Measurements from ENCODE around the gene SLC39A12. TPM values are rescaled to one million over a fixed set of nuclear protein-coding genes. Genes with fewer than 3 reads are reported as not detected.

Gene SLC39A12
- total RNA-seq, 2 experiments from 2014 or later, result not detected

DNA sequence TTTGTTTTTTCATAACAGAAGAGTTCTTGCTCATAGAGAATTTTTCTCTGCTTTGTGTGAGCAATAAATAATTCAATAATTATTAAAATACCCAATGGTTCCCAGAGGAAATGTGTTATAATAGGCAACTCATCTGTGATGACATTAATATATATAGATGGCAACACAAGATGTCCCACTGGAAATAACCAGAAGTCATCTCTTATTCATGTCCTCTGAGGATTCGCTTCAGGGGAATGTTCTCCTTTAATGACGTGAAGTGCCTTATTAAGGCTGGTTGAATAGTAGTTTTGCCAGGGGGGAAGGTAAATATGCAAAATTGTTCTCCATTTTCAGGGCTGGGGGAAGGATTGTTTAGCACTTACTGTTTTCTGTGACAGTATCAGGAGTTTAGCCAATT is 3.1 kb downstream of the SLC39A12 start:
- ATAC-seq (ENCODE audit: poor library complexity) (no peak), DNase-seq (no peak)
- CTCF ChIA-PET, result no interaction called here
- Mint-ChIP-seq H3K36me3 (ENCODE audit: low read depth) (no peaks in the 10 kb centered on the region), H3K27me3 (peaks cover 11% of the 10 kb centered on the region), H3K9me3 (peaks cover 3% of the 10 kb centered on the region), H3K27ac (no peak overlapping the region), H3K4me3 (no peak overlapping the region), H3K4me1 (ENCODE audit: low read depth) (no peaks in the 10 kb centered on the region)
- Histone ChIP-seq H3K27me3 (ENCODE audit: control insufficient read depth in 1 of 2, insufficient read depth in 2 of 2, low read length in 2 of 2) (no peaks in the 10 kb centered on the region), H3K4me1 (ENCODE audit: insufficient read depth, low read length) (no peaks in the 10 kb centered on the region), H3K27ac (ENCODE audit: low read depth in 1 of 2, low read length in 2 of 2) (no peak overlapping the region), H3K4me3 (ENCODE audit: low read length) (no peak overlapping the region), H3K36me3 (ENCODE audit: insufficient read depth, low read length) (no peaks in the 10 kb centered on the region), H3K9me3 (ENCODE audit: control insufficient read depth in 1 of 2, insufficient read depth in 1 of 2, low read length in 2 of 2) (peaks cover 0 to 12% of the 10 kb centered on the region in 2 experiments)
- intact Hi-C loops (cut with DNase I, micrococcal nuclease), result no loop called here
- TF ChIP-seq CTCF (IDR thresholded peaks at IDR 0.05), result no peak
- POLR2A ChIA-PET, result no interaction called here

DNA sequence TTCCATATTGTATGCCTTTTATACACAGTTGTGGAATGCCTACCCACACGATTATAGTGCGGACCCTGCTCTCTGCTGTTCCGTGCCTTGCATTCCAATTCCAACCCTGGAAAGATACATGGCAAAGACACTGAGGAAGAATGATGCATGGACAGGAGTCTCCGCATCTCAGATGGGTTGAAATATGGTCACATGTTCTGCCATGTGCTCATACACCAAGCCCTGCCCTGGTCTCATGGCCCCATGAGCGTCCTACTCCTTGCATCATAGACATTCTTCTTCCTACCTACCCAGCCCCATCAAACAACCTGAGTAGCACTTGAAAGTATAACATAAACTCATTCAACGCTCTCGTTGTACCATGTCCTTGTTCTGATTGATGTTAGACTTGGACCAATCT is 6.3 kb downstream of the SLC39A12 start:
- Mint-ChIP-seq H3K27me3 (peaks cover 21% of the 10 kb centered on the region), H3K4me3 (no peak overlapping the region), H3K27ac (no peak overlapping the region), H3K4me1 (ENCODE audit: low read depth) (no peaks in the 10 kb centered on the region), H3K9me3 (peaks cover 9% of the 10 kb centered on the region), H3K36me3 (ENCODE audit: low read depth) (no peaks in the 10 kb centered on the region)
- H3K27me3 ChIP-seq (ENCODE audit: control insufficient read depth in 1 of 2, insufficient read depth in 2 of 2, low read length in 2 of 2), result no peaks in the 10 kb centered on the region
- no peaks in the 10 kb centered on the region for H3K4me1 ChIP-seq (ENCODE audit: insufficient read depth, low read length)
- intact Hi-C loops (cut with DNase I, micrococcal nuclease), result no loop called here
- POLR2A ChIA-PET, result no interaction called here
- no peak for TF ChIP-seq CTCF (IDR thresholded peaks at IDR 0.05)
- no peak for DNase-seq
- peaks cover 0 to 3% of the 10 kb centered on the region in 2 experiments for H3K9me3 ChIP-seq (ENCODE audit: control insufficient read depth in 1 of 2, insufficient read depth in 1 of 2, low read length in 2 of 2)
- no peak overlapping the region for H3K27ac ChIP-seq (ENCODE audit: low read depth in 1 of 2, low read length in 2 of 2)
- no peak overlapping the region for H3K4me3 ChIP-seq (ENCODE audit: low read length)
- CTCF ChIA-PET, result interaction anchor here (1.0 kb wide), 1 partner anchor 24 kb away, joined by 3 read pairs; no protein-coding TSS in a partner anchor
- no peaks in the 10 kb centered on the region for H3K36me3 ChIP-seq (ENCODE audit: insufficient read depth, low read length)
- ATAC-seq (ENCODE audit: poor library complexity), result no peak

GRCh38 chr10:17959870-17960269 is 8.2 kb downstream of the SLC39A12 start:
- ATAC-seq (ENCODE audit: poor library complexity), result no peak
- Histone ChIP-seq H3K4me1 (ENCODE audit: insufficient read depth, low read length) (no peaks in the 10 kb centered on the region), H3K4me3 (ENCODE audit: low read length) (no peak overlapping the region), H3K36me3 (ENCODE audit: insufficient read depth, low read length) (no peaks in the 10 kb centered on the region), H3K9me3 (ENCODE audit: control insufficient read depth in 1 of 2, insufficient read depth in 1 of 2, low read length in 2 of 2) (no peaks in the 10 kb centered on the region), H3K27me3 (ENCODE audit: control insufficient read depth in 1 of 2, insufficient read depth in 2 of 2, low read length in 2 of 2) (no peaks in the 10 kb centered on the region), H3K27ac (ENCODE audit: low read depth in 1 of 2, low read length in 2 of 2) (no peak overlapping the region)
- no peak for TF ChIP-seq CTCF (IDR thresholded peaks at IDR 0.05)
- no peak overlapping the region for H3K27ac Mint-ChIP-seq
- intact Hi-C loops (cut with DNase I, micrococcal nuclease), result no loop called here
- no peaks in the 10 kb centered on the region for H3K36me3 Mint-ChIP-seq (ENCODE audit: low read depth)
- no peaks in the 10 kb centered on the region for H3K4me1 Mint-ChIP-seq (ENCODE audit: low read depth)
- H3K27me3 Mint-ChIP-seq, result peaks cover 15% of the 10 kb centered on the region
- H3K4me3 Mint-ChIP-seq, result no peak overlapping the region
- DNase-seq, result no peak
- ChIA-PET CTCF (no interaction called here), POLR2A (no interaction called here)
- H3K9me3 Mint-ChIP-seq, result peaks cover 9% of the 10 kb centered on the region

Data from CD4-positive, alpha-beta T cell (primary cell).